GM23338 (cell line): ENCODE measurements around the gene CSPG4. TPM values are rescaled to one million over a fixed set of nuclear protein-coding genes. Genes with fewer than 3 reads are reported as not detected.

Experiments
- ATAC-seq: fragments of 200-7000 bp; cut with Tn5 transposase; 3 replicates; pipeline ENCODE4 v1.9.1; 2020
- DNase-seq: peaks from one replicate; pipeline ENCODE4 v3.0.0-alpha.2; 2015; ENCODE audit warnings: low spot score
- H2AFZ ChIP-seq: fragments of 200-600 bp; sonication (generic); 2 replicates; pipeline ENCODE4 v1.8.0; 2016; ENCODE audit warnings: antibody characterized with exemption, mild to moderate bottlenecking, moderate library complexity
- H3F3A ChIP-seq: fragments of 200-600 bp; sonication (generic); replicated peaks from 2 replicates; pipeline ENCODE4 v1.8.0; 2017; ENCODE audit warnings: antibody characterized with exemption, mixed run types, low read depth
- H3K27ac ChIP-seq: fragments of 200-600 bp; sonication (generic); 2 replicates; pipeline ENCODE4 v1.6.1; 2016; ENCODE audit warnings: low read depth
- H3K27me3 ChIP-seq: fragments of 200-600 bp; sonication (generic); 2 replicates; pipeline ENCODE4 v1.8.0; 2016; ENCODE audit warnings: mild to moderate bottlenecking, mixed run types, moderate library complexity; ENCODE audit not compliant: insufficient read depth
- H3K36me3 ChIP-seq: fragments of 200-600 bp; sonication (generic); 2 replicates; pipeline ENCODE4 v1.8.0; 2016; ENCODE audit warnings: mild to moderate bottlenecking; ENCODE audit not compliant: insufficient read depth
- H3K4me1 ChIP-seq: fragments of 200-600 bp; sonication (generic); 2 replicates; pipeline ENCODE4 v1.8.0; 2016; ENCODE audit warnings: mild to moderate bottlenecking, moderate library complexity; ENCODE audit not compliant: insufficient read depth
- H3K4me2 ChIP-seq: fragments of 200-600 bp; sonication (generic); 2 replicates; pipeline ENCODE4 v1.7.1; 2017; ENCODE audit warnings: mixed run types
- H3K4me3 ChIP-seq: fragments of 200-600 bp; sonication (generic); 2 replicates; pipeline ENCODE4 v1.6.1; 2016; ENCODE audit warnings: mixed run types
- H3K79me2 ChIP-seq: fragments of 200-600 bp; sonication (generic); replicated peaks from 2 replicates; pipeline ENCODE4 v1.8.0; 2017; ENCODE audit warnings: mild to moderate bottlenecking; ENCODE audit not compliant: insufficient read depth
- H3K9me2 ChIP-seq: fragments of 200-600 bp; sonication (generic); 2 replicates; pipeline ENCODE4 v1.8.0; 2017; ENCODE audit not compliant: insufficient read depth
- H4K20me1 ChIP-seq: fragments of 200-600 bp; sonication (generic); replicated peaks from 2 replicates; pipeline ENCODE4 v1.8.0; 2017; ENCODE audit warnings: mild to moderate bottlenecking; ENCODE audit not compliant: insufficient read depth
- H3K27ac Mint-ChIP-seq: 2 replicates; pipeline ENCODE4 v1.8.0; 2020; ENCODE audit warnings: inconsistent platforms, mild to moderate bottlenecking, moderate library complexity, mixed read lengths
- H3K27me3 Mint-ChIP-seq: 3 replicates; pipeline ENCODE4 v1.8.0; 2022; ENCODE audit warnings: low read depth, mild to moderate bottlenecking, moderate library complexity, mixed read lengths, inconsistent platforms; ENCODE audit not compliant: insufficient read depth, poor library complexity
- H3K36me3 Mint-ChIP-seq: 3 replicates; pipeline ENCODE4 v1.8.0; 2021; ENCODE audit warnings: low read depth, mild to moderate bottlenecking, inconsistent platforms, moderate library complexity, mixed read lengths
- H3K4me1 Mint-ChIP-seq: 3 replicates; pipeline ENCODE4 v1.8.0; 2020; ENCODE audit warnings: mild to moderate bottlenecking, inconsistent platforms, mixed read lengths
- H3K4me3 Mint-ChIP-seq: 3 replicates; pipeline ENCODE4 v1.8.0; 2021; ENCODE audit warnings: moderate library complexity, mild to moderate bottlenecking, inconsistent platforms, mixed read lengths
- H3K9me3 Mint-ChIP-seq: 3 replicates; pipeline ENCODE4 v1.8.0; 2020; ENCODE audit warnings: moderate library complexity, mild to moderate bottlenecking, inconsistent platforms, mixed read lengths
- CREB1 ChIP-seq: fragments of 250-450 bp; sonication (Bioruptor Pico); IDR thresholded peaks from 2 replicates; pipeline ENCODE4 v1.5.0; 2020; ENCODE audit warnings: low read depth, mild to moderate bottlenecking, moderate library complexity
- NANOG ChIP-seq: IDR thresholded peaks from 2 replicates; pipeline ENCODE4 v1.6.1; 2016; ENCODE audit warnings: antibody characterized with exemption, borderline replicate concordance
- POLR2AphosphoS5 ChIP-seq: IDR thresholded peaks from 2 replicates; pipeline ENCODE4 v1.6.1; 2016; ENCODE audit warnings: antibody characterized with exemption, low read depth
- ZNF331 ChIP-seq: fragments of 250-450 bp; sonication (Bioruptor Pico); IDR thresholded peaks from 2 replicates; pipeline ENCODE4 v1.5.0; 2020; ENCODE audit warnings: low read depth, mild to moderate bottlenecking, moderate library complexity
- ZNF462 ChIP-seq: fragments of 250-450 bp; sonication (Bioruptor Pico); IDR thresholded peaks from 2 replicates; pipeline ENCODE4 v1.5.0; 2020; ENCODE audit warnings: mild to moderate bottlenecking, moderate library complexity
- polyA plus RNA-seq: library from polyadenylated mRNA; unstranded; fragments of >200 nt; fragmentation: Nextera tagmentation; extraction: Ambion mirVana; gene quantifications from 2 replicates; pipeline ENCODE4 v1.2.1, GENCODE V29; 2016
- total RNA-seq: library from RNA; depleted of rRNA; stranded (reverse); fragments of >200 nt; shearing (Covaris generic); gene quantifications from 2 replicates; pipeline ENCODE4 v1.2.3, GENCODE V29; 2014
- TF ChIP-seq, protein P1 (sequence below), 2 experiments: fragments of 200-600 bp in 1 of 2; sonication (generic) in 1 of 2; conservative IDR thresholded peaks; 2 replicates each; pipeline versions ENCODE4 v1.5.1 to v1.6.1; 2016 to 2017; ENCODE audit warnings: antibody characterized with exemption in 2 of 2, low read depth in 2 of 2, mild to moderate bottlenecking in 2 of 2, moderate library complexity in 1 of 2
- TF ChIP-seq, protein P2 (sequence below): IDR thresholded peaks from 2 replicates; pipeline ENCODE4 v1.6.1; 2016; ENCODE audit warnings: antibody characterized with exemption

CSPG4 gene
- total and polyA plus RNA-seq, 2 experiments from 2014 or later, result 0.27 to 4.0 TPM

- TF ChIP-seq, protein P1, sequence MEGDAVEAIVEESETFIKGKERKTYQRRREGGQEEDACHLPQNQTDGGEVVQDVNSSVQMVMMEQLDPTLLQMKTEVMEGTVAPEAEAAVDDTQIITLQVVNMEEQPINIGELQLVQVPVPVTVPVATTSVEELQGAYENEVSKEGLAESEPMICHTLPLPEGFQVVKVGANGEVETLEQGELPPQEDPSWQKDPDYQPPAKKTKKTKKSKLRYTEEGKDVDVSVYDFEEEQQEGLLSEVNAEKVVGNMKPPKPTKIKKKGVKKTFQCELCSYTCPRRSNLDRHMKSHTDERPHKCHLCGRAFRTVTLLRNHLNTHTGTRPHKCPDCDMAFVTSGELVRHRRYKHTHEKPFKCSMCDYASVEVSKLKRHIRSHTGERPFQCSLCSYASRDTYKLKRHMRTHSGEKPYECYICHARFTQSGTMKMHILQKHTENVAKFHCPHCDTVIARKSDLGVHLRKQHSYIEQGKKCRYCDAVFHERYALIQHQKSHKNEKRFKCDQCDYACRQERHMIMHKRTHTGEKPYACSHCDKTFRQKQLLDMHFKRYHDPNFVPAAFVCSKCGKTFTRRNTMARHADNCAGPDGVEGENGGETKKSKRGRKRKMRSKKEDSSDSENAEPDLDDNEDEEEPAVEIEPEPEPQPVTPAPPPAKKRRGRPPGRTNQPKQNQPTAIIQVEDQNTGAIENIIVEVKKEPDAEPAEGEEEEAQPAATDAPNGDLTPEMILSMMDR (conservative IDR thresholded peaks at IDR 0.05; ENCODE audit: low read depth in 2 of 2), result no peak
- no peak for TF ChIP-seq CREB1
- no peak for TF ChIP-seq NANOG
Observed at GRCh38 chr15:75648156-75649000, 64.3 kb downstream of the CSPG4 start (continued).

- Histone ChIP-seq H3K4me2 (peak within 1 kb of the TSS; percentile 99), H3K9me2 (no peaks in the 10 kb centered on the region), H2AFZ (peak within 1 kb of the TSS; percentile 95), H3K4me3 (peak within 1 kb of the TSS; percentile 96), H3K79me2 (peaks cover 40% of the 10 kb centered on the region), H3K4me1 (peaks cover 27% of the 10 kb centered on the region), H3K27ac (peak within 1 kb of the TSS; percentile 99), H3K27me3 (peaks cover 17% of the 10 kb centered on the region), H4K20me1 (peaks cover 12% of the 10 kb centered on the region; the same call in 1 of the 2 replicates), H3F3A (peaks cover 31% of the 10 kb centered on the region), H3K36me3 (no peaks in the 10 kb centered on the region)
- H3K36me3 Mint-ChIP-seq, result peaks cover 28% of the 10 kb centered on the region
- H3K27ac Mint-ChIP-seq, result peak within 1 kb of the TSS; percentile 99
- H3K27me3 Mint-ChIP-seq, result peaks cover 44% of the 10 kb centered on the region
- H3K4me1 Mint-ChIP-seq, result peaks cover 53% of the 10 kb centered on the region
- H3K4me3 Mint-ChIP-seq, result peak within 1 kb of the TSS; percentile 96
- peak; percentile 74 for ATAC-seq
- peak; percentile 92 for DNase-seq
- no peaks in the 10 kb centered on the region for H3K9me3 Mint-ChIP-seq
- TF ChIP-seq, protein P1 (conservative IDR thresholded peaks at IDR 0.05; ENCODE audit: low read depth in 2 of 2), result peak; percentile 50 to 62
- no peak for TF ChIP-seq CREB1
- TF ChIP-seq ZNF331, result no peak
- TF ChIP-seq, protein P2, sequence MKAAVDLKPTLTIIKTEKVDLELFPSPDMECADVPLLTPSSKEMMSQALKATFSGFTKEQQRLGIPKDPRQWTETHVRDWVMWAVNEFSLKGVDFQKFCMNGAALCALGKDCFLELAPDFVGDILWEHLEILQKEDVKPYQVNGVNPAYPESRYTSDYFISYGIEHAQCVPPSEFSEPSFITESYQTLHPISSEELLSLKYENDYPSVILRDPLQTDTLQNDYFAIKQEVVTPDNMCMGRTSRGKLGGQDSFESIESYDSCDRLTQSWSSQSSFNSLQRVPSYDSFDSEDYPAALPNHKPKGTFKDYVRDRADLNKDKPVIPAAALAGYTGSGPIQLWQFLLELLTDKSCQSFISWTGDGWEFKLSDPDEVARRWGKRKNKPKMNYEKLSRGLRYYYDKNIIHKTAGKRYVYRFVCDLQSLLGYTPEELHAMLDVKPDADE, result peak; percentile 35
- peak; percentile 62 for TF ChIP-seq POLR2AphosphoS5
- TF ChIP-seq ZNF462 (CRISPR knock-in tag), result no peak
Observed at GRCh38 chr15:75647370-75648155, 65.1 kb downstream of the CSPG4 start, which contains the start of gene SNX33. Gene SNX33, plus strand, starts transcription at chr15:75647912. Its CDS starts 1,191 bp downstream, at chr15:75649103.
